HCT116 (cell line): ENCODE results near the gene TAF3. TPM values are rescaled to one million over a fixed set of nuclear protein-coding genes. Genes with fewer than 3 reads are reported as not detected.

Experiments used
- ATAC-seq: fragments of 200-7000 bp; cut with Tn5 transposase; 2 replicates; pipeline ENCODE4 v1.9.1; 2020; ENCODE audit warnings: mild to moderate bottlenecking, moderate library complexity
- BruUV-seq: library from RNA; stranded (reverse); fragments of 400-500 nt; replicated peaks from 2 replicates; lab custom pipeline; 2021; lab: Mats Ljungman, UMichigan
- CTCF ChIA-PET: fragments of 300-600 bp; sonication (Branson Sonifier 250); formaldehyde crosslinking; loops from one replicate; lab custom pipeline; 2021; ENCODE audit warnings: antibody characterized with exemption; lab: Charles Lee
- POLR2A ChIA-PET: fragments of 300-600, 350-600 bp; sonication (Branson Sonifier 250); formaldehyde crosslinking; loops from one replicate; lab custom pipeline; 2021; ENCODE audit warnings: antibody characterized with exemption; lab: Charles Lee
- RAD21 ChIA-PET, 2 experiments: fragments of 300-600 bp; sonication (Branson Sonifier 250); formaldehyde crosslinking; loops; one replicate each; lab custom pipeline; 2023; ENCODE audit warnings: low total read pairs in 2 of 2; ENCODE audit not compliant: uncharacterized antibody in 2 of 2, unreplicated experiment in 2 of 2, low non-redundant PET in 1 of 2; lab: Charles Lee
- DNase-seq: peaks from one replicate; pipeline ENCODE4 v3.0.0-alpha.2; 2010; ENCODE audit warnings: low read depth, low spot score
- H2AFZ ChIP-seq: fragments of 200-600 bp; shearing (Covaris generic), sonication (generic); 2 replicates; pipeline ENCODE4 v1.6.1; 2017; ENCODE audit warnings: low read depth, mixed run types, mixed read lengths, antibody characterized with exemption, low read length; ENCODE audit not compliant: poor library complexity, severe bottlenecking
- H3K27ac ChIP-seq: 2 replicates; pipeline ENCODE4 v1.5.1; 2012; ENCODE audit warnings: low read depth, low read length
- H3K27me3 ChIP-seq: fragments of 200-600 bp; sonication (generic); 2 replicates; pipeline ENCODE4 v1.6.1; 2016; ENCODE audit warnings: mixed run types, low read length, mixed read lengths; ENCODE audit not compliant: insufficient read depth
- H3K36me3 ChIP-seq, 2 experiments: fragments of 200-500 bp in 1 of 2; fragments of 200-600 bp in 1 of 2; sonication (Bioruptor generic) in 1 of 2; sonication (generic) in 1 of 2; 2 replicates each; pipeline versions ENCODE4 v1.5.1 to v1.6.1; 2014 to 2016; ENCODE audit warnings: low read length in 2 of 2, inconsistent platforms in 1 of 2, mixed read lengths in 1 of 2, mixed run types in 1 of 2; ENCODE audit not compliant: insufficient read depth in 2 of 2, control insufficient read depth in 1 of 2
- H3K4me1 ChIP-seq, 2 experiments: fragments of 200-600 bp in 1 of 2; sonication (generic) in 1 of 2; 2 replicates each; pipeline versions ENCODE4 v1.5.1 to v1.6.1; 2012 to 2017; ENCODE audit warnings: low read length in 2 of 2, inconsistent platforms in 1 of 2, mild to moderate bottlenecking in 1 of 2, mixed read lengths in 1 of 2, mixed run types in 1 of 2, moderate library complexity in 1 of 2; ENCODE audit not compliant: insufficient read depth in 2 of 2, control insufficient read depth in 1 of 2
- H3K4me2 ChIP-seq: fragments of 200-600 bp; sonication (generic); 2 replicates; pipeline ENCODE4 v1.6.1; 2017; ENCODE audit warnings: mixed run types, low read length, mixed read lengths
- H3K4me3 ChIP-seq, 2 experiments: fragments of 200-600 bp in 1 of 2; sonication (generic) in 1 of 2; replicated peaks in 1 of 2; 2 replicates each; pipeline ENCODE4 v1.5.1; 2011 to 2016; ENCODE audit warnings: low read length in 2 of 2, control low read depth in 1 of 2, low read depth in 1 of 2, mild to moderate bottlenecking in 1 of 2, mixed read lengths in 1 of 2, mixed run types in 1 of 2
- H3K79me2 ChIP-seq: fragments of 200-600 bp; sonication (generic); 2 replicates; pipeline ENCODE4 v1.6.1; 2017; ENCODE audit warnings: mild to moderate bottlenecking, mixed run types, low read length, moderate library complexity, mixed read lengths; ENCODE audit not compliant: insufficient read depth
- H3K9ac ChIP-seq: fragments of 200-600 bp; sonication (generic); 2 replicates; pipeline ENCODE4 v1.6.1; 2016; ENCODE audit warnings: low read length, mixed read lengths
- H3K9me2 ChIP-seq: fragments of 200-600 bp; sonication (generic), shearing (Covaris generic); 2 replicates; pipeline ENCODE4 v1.6.1; 2017; ENCODE audit warnings: mixed run types, mild to moderate bottlenecking, moderate library complexity; ENCODE audit not compliant: insufficient read depth
- H3K9me3 ChIP-seq, 2 experiments: fragments of 200-500 bp in 1 of 2; fragments of 200-600 bp in 1 of 2; sonication (Bioruptor generic) in 1 of 2; sonication (generic) in 1 of 2; 2 replicates each; pipeline ENCODE4 v1.6.1; 2014 to 2017; ENCODE audit warnings: low read length in 2 of 2, mixed read lengths in 2 of 2, inconsistent platforms in 1 of 2, low read depth in 1 of 2, mild to moderate bottlenecking in 1 of 2, mixed run types in 1 of 2, moderate library complexity in 1 of 2; ENCODE audit not compliant: control insufficient read depth in 1 of 2, insufficient read depth in 1 of 2
- H4K20me1 ChIP-seq: fragments of 200-600 bp; sonication (generic), shearing (Covaris generic); 2 replicates; pipeline ENCODE4 v1.6.1; 2017; ENCODE audit warnings: mixed run types, mild to moderate bottlenecking, moderate library complexity; ENCODE audit not compliant: insufficient read depth
- ATF3 ChIP-seq: IDR thresholded peaks from 2 replicates; pipeline ENCODE4 v1.6.1; 2012
- CBX3 ChIP-seq: IDR thresholded peaks from 2 replicates; pipeline ENCODE4 v1.6.1; 2012; ENCODE audit warnings: low read depth
- CEBPB ChIP-seq: IDR thresholded peaks from 2 replicates; pipeline ENCODE4 v1.6.1; 2012; ENCODE audit warnings: low read depth
- EZH2 ChIP-seq: fragments of 200-600 bp; sonication (generic); IDR thresholded peaks from 2 replicates; pipeline ENCODE4 v1.6.1; 2017; ENCODE audit warnings: antibody characterized with exemption, mixed run types
- FOSL1 ChIP-seq: IDR thresholded peaks from 2 replicates; pipeline ENCODE4 v1.6.1; 2012; ENCODE audit warnings: low read depth
- JUND ChIP-seq: IDR thresholded peaks from 2 replicates; pipeline ENCODE4 v1.6.1; 2012
- MAX ChIP-seq: IDR thresholded peaks from 2 replicates; pipeline ENCODE4 v1.6.1; 2012
- POLR2AphosphoS5 ChIP-seq: IDR thresholded peaks from 2 replicates; pipeline ENCODE4 v1.6.1; 2011; ENCODE audit warnings: mild to moderate bottlenecking, low read depth, low read length, moderate library complexity
- REST ChIP-seq: IDR thresholded peaks from 2 replicates; pipeline ENCODE4 v1.6.1; 2012; ENCODE audit warnings: low read depth
- SIN3A ChIP-seq: IDR thresholded peaks from 2 replicates; pipeline ENCODE4 v1.6.1; 2012; ENCODE audit warnings: low read depth
- SP1 ChIP-seq: IDR thresholded peaks from 2 replicates; pipeline ENCODE4 v1.6.1; 2012; ENCODE audit warnings: low read depth
- TCF7L2 ChIP-seq: IDR thresholded peaks from 2 replicates; pipeline ENCODE4 v1.7.0; 2011; ENCODE audit warnings: borderline replicate concordance, inconsistent platforms; ENCODE audit not compliant: insufficient read depth, insufficient read length; ENCODE audit errors: extremely low read depth
- YY1 ChIP-seq: IDR thresholded peaks from 2 replicates; pipeline ENCODE4 v1.6.1; 2011; ENCODE audit warnings: low read length, low read depth, moderate library complexity, mild to moderate bottlenecking; ENCODE audit not compliant: insufficient replicate concordance; ENCODE audit errors: extremely low read depth
- ZBTB33 ChIP-seq: IDR thresholded peaks from 2 replicates; pipeline ENCODE4 v1.6.1; 2011; ENCODE audit warnings: mild to moderate bottlenecking, low read length, moderate library complexity; ENCODE audit not compliant: insufficient replicate concordance; ENCODE audit errors: extremely low read depth
- ZFX ChIP-seq: fragments of 450-650 bp; IDR thresholded peaks from 2 replicates; pipeline ENCODE4 v1.6.1; 2017
- ZNF274 ChIP-seq: fragments of 200-500 bp; sonication (Bioruptor generic); IDR thresholded peaks from 2 replicates; pipeline ENCODE4 v1.6.1; 2014; ENCODE audit warnings: mild to moderate bottlenecking, low read depth, low read length, inconsistent platforms
- intact Hi-C: fragments of 100-400 bp; cut with micrococcal nuclease; formaldehyde crosslinking; loops from 2 replicates; pipeline ENCODE4 v1.10.0; 2022
- total RNA-seq: library from RNA; stranded (reverse); gene quantifications from one replicate; pipeline ENCODE4 v1.2.1, GENCODE V29; 2021; ENCODE audit not compliant: unreplicated experiment

TAF3 gene
- total RNA-seq, 1 experiment from 2014 or later, result 8.0 TPM

- H3K4me1 ChIP-seq, result peaks cover 0 to 7% of the 10 kb centered on the region in 2 experiments; a peak in 1 of 4 replicates
- no peaks in the 10 kb centered on the region for H3K9me2 ChIP-seq
- BruUV-seq, result no TSS peak
- no peaks in the 10 kb centered on the region for H3K27me3 ChIP-seq
- no peaks in the 10 kb centered on the region; the same call in 1 of the 2 replicates for H4K20me1 ChIP-seq
- no peak overlapping the region for H3K9ac ChIP-seq
- no peak overlapping the region for H3K27ac ChIP-seq
- no peaks in the 10 kb centered on the region for H3K36me3 ChIP-seq
- H3K79me2 ChIP-seq, result no peaks in the 10 kb centered on the region
- TF ChIP-seq ZFX, result no peak
- no peak for TF ChIP-seq CEBPB
- DNase-seq, result no peak
- POLR2A ChIA-PET, result no interaction called here
- no peak overlapping the region for H3K4me3 ChIP-seq
- H3K9me3 ChIP-seq, result no peaks in the 10 kb centered on the region
- no peak for ATAC-seq
- CTCF ChIA-PET, result no interaction called here
- H3K4me2 ChIP-seq, result no peak overlapping the region
- intact Hi-C loops, result no loop called here
- RAD21 ChIA-PET, result no interaction called here
- H2AFZ ChIP-seq, result no peak overlapping the region
Observed at GRCh38 chr10:7982727-7983126, 164.4 kb downstream of the TAF3 start.

GRCh38 chr10:7984325-7984724, 166.0 kb downstream of the TAF3 start:
- Histone ChIP-seq H3K4me2 (no peak overlapping the region), H3K9me2 (no peaks in the 10 kb centered on the region), H4K20me1 (no peaks in the 10 kb centered on the region; the same call in 1 of the 2 replicates), H3K36me3 (no peaks in the 10 kb centered on the region), H3K9ac (no peak overlapping the region), H3K4me1 (peaks cover 0 to 7% of the 10 kb centered on the region in 2 experiments; a peak in 1 of 4 replicates), H3K27ac (no peak overlapping the region), H2AFZ (no peak overlapping the region), H3K27me3 (no peaks in the 10 kb centered on the region), H3K79me2 (no peaks in the 10 kb centered on the region), H3K4me3 (no peak overlapping the region), H3K9me3 (no peaks in the 10 kb centered on the region)
- intact Hi-C loops, result no loop called here
- CTCF ChIA-PET, result no interaction called here
- no TSS peak for BruUV-seq
- no peak for DNase-seq
- RAD21 ChIA-PET, result interaction anchor here in 1 of 2 experiments (0.6 kb wide), 1 partner anchor 69 kb away, joined by 7 read pairs; no protein-coding TSS in a partner anchor
- ATAC-seq, result no peak
- POLR2A ChIA-PET, result no interaction called here
- TF ChIP-seq JUND (no peak), ZBTB33 (no peak), REST (no peak), FOSL1 (no peak), SIN3A (no peak), EZH2 (no peak), YY1 (no peak), CBX3 (no peak), SP1 (no peak), CEBPB (no peak), ZNF274 (no peak), MAX (no peak), TCF7L2 (no peak), ATF3 (no peak), POLR2AphosphoS5 (no peak)
